IgD-negative memory B cell (primary cell): Measurements from ENCODE around the gene TCEAL3. TPM values are rescaled to one million over a fixed set of nuclear protein-coding genes. Genes with fewer than 3 reads are reported as not detected.
A peak's percentile ranks its signal among the peaks of the same experiment; 100 is the strongest.

Source experiments
- H3K27ac Mint-ChIP-seq, 3 donors: one replicate each; pipeline ENCODE4 v1.8.0; 2020 to 2022; ENCODE audit warnings: mild to moderate bottlenecking in 3 of 3, mixed read lengths in 3 of 3, moderate library complexity in 1 of 3
- H3K27me3 Mint-ChIP-seq: one replicate; pipeline ENCODE4 v1.8.0; 2021; ENCODE audit warnings: mixed read lengths
- H3K36me3 Mint-ChIP-seq: one replicate; pipeline ENCODE4 v1.8.0; 2020; ENCODE audit warnings: mild to moderate bottlenecking, mixed read lengths
- H3K4me1 Mint-ChIP-seq, 3 donors: one replicate each; pipeline ENCODE4 v1.8.0; 2020 to 2022; ENCODE audit warnings: mixed read lengths in 3 of 3, mild to moderate bottlenecking in 1 of 3
- H3K4me3 Mint-ChIP-seq, 4 donors: one replicate each; pipeline ENCODE4 v1.8.0; 2020 to 2022; ENCODE audit warnings: mild to moderate bottlenecking in 4 of 4, mixed read lengths in 4 of 4, moderate library complexity in 3 of 4
- H3K9me3 Mint-ChIP-seq, 3 donors: one replicate each; pipeline ENCODE4 v1.8.0; 2020 to 2021; ENCODE audit warnings: mixed read lengths in 3 of 3, mild to moderate bottlenecking in 1 of 3
- polyA plus RNA-seq: library from polyadenylated mRNA; unstranded; fragments of 300-500 nt; fragmentation: Illumina TruSeq; gene quantifications from one replicate; pipeline ENCODE4 v1.2.3, GENCODE V29; 2021

TCEAL3 gene
- polyA plus RNA-seq, 1 donor from 2014 or later, result 8.7 TPM

- Mint-ChIP-seq H3K9me3 (no peaks in the 10 kb centered on the region), H3K4me1 (peaks cover 0 to 4% (median 3%) of the 10 kb centered on the region in 3 donors), H3K36me3 (peaks cover 4% of the 10 kb centered on the region), H3K4me3 (peak overlapping the region; percentile 80 to 92 (median 88)), H3K27ac (peak overlapping the region; percentile 51 to 80 (median 73)), H3K27me3 (peaks cover 4% of the 10 kb centered on the region)
Observed at GRCh38 chrX:103608306-103608963, 672 bp downstream of the TCEAL3 start.

DNA sequence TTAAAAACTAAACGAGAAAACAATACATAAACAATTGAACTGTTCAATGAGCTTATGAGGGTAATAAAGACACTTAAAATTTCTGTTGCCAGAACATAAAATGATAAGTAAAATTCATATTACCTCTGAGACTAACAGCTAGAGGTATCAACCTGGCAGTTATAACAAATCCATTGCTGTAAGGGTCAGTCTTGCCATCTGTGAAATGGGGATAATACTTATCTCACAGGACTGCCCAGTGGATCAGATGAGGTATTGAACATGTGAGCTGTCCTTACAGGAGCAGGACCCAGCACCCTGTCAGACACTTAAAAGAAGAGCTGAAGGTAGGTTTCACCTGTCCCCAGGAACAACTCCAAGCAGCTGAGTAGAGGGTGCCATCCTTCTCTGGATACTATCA, 2.5 kb downstream of the TCEAL3 start:
- peaks cover 4% of the 10 kb centered on the region for H3K27me3 Mint-ChIP-seq

DNA sequence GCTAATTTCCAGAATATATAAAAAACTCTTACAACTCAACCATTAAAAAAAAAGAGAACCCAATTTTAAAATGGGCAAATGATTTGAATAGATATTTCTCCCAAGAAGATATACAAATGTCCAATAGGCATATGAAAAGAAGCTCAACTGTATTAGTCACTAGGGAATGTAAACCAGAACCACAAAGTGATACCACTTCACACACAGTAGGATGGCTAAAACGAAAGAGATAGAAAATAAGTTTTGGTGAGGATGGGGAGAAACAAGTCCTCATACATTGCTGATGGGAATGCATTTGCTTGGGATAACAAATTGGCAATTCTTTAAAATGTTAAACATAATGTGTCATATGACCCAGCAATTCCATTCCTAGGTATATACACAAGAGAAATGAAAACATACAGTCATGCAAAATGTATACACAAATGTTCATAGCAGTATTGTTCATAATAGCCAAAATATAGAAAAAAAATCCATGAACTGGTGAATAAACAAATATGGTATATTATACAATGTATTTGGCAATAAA, 5.7 kb downstream of the TCEAL3 start:
- Mint-ChIP-seq H3K4me3 (no peak overlapping the region), H3K4me1 (peaks cover 0 to 2% (median 0%) of the 10 kb centered on the region in 3 donors), H3K9me3 (no peaks in the 10 kb centered on the region), H3K27ac (no peak overlapping the region), H3K36me3 (no peaks in the 10 kb centered on the region), H3K27me3 (no peaks in the 10 kb centered on the region)

More for the DNA sequence above, 2.5 kb downstream of the TCEAL3 start:
- H3K36me3 Mint-ChIP-seq, result peaks cover 2% of the 10 kb centered on the region
- peaks cover 0 to 4% (median 3%) of the 10 kb centered on the region in 3 donors for H3K4me1 Mint-ChIP-seq
- no peaks in the 10 kb centered on the region for H3K9me3 Mint-ChIP-seq
- peak overlapping the region in 1 of 3 donors; percentile 70 for H3K27ac Mint-ChIP-seq
- peak overlapping the region in 1 of 4 donors; percentile 60 for H3K4me3 Mint-ChIP-seq

DNA sequence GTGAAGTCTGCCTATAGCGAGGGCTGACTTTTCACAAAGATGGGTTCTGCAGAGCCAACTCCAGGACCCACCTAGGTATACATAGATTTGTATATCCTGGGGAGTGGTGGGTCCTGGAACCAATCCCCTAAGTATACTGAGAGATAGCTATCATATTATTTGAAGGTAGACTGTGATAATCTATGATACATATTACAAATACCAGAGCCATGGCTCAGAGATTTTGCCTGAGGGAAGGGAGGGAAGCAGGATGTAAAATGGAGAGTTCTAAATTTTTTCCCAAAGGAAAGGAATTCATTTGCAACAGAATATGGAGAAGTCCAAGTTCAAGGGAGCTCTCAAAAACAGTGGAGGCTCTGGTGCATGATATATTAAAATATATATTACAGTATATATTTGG, 7.2 kb downstream of the TCEAL3 start:
- peaks cover 0 to 3% (median 0%) of the 10 kb centered on the region in 3 donors for H3K9me3 Mint-ChIP-seq
- no peaks in the 10 kb centered on the region for H3K27me3 Mint-ChIP-seq
- H3K27ac Mint-ChIP-seq, result no peak overlapping the region
- no peaks in the 10 kb centered on the region for H3K36me3 Mint-ChIP-seq
- no peak overlapping the region for H3K4me3 Mint-ChIP-seq
- H3K4me1 Mint-ChIP-seq, result no peaks in the 10 kb centered on the region

GRCh38 chrX:103615781-103616371, 8.1 kb downstream of the TCEAL3 start:
- peaks cover 0 to 3% (median 0%) of the 10 kb centered on the region in 3 donors for H3K9me3 Mint-ChIP-seq
- no peak overlapping the region for H3K4me3 Mint-ChIP-seq
- H3K4me1 Mint-ChIP-seq, result no peaks in the 10 kb centered on the region
- H3K27me3 Mint-ChIP-seq, result no peaks in the 10 kb centered on the region
- H3K27ac Mint-ChIP-seq, result no peak overlapping the region
- no peaks in the 10 kb centered on the region for H3K36me3 Mint-ChIP-seq

- Mint-ChIP-seq H3K4me3 (no peak overlapping the region), H3K36me3 (no peaks in the 10 kb centered on the region), H3K27ac (no peak overlapping the region), H3K27me3 (no peaks in the 10 kb centered on the region), H3K4me1 (no peaks in the 10 kb centered on the region), H3K9me3 (peaks cover 0 to 3% (median 0%) of the 10 kb centered on the region in 3 donors)
Observed at GRCh38 chrX:103616676-103617186, 9.0 kb downstream of the TCEAL3 start.

GRCh38 chrX:103624111-103624510, 16.3 kb downstream of the TCEAL3 start:
- Mint-ChIP-seq H3K9me3 (peaks cover 0 to 4% (median 0%) of the 10 kb centered on the region in 3 donors), H3K27ac (no peak overlapping the region), H3K4me3 (no peak overlapping the region), H3K36me3 (no peaks in the 10 kb centered on the region), H3K4me1 (peaks cover 5 to 9% (median 7%) of the 10 kb centered on the region in 3 donors), H3K27me3 (peaks cover 1% of the 10 kb centered on the region)

DNA sequence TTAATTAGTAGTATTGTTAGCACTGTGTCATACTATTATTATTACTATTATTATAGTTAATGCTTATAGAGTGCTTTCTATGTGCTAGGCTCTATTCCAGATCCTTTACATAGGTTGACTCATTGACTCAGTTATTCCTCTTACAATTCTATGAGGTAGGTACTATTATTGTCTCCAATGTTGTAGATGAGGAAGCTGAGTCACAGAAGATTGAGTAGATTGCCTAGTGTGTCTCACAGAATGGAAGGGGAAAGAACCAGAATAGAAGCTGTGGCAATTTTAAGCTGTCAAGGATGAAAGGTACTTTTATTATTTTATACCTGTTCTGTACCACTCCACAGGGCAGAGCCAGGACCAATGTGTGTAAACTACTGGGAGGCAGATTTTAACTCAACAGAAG, 19.1 kb downstream of the TCEAL3 start:
- no peaks in the 10 kb centered on the region for H3K36me3 Mint-ChIP-seq
- H3K4me3 Mint-ChIP-seq, result peak overlapping the region in 1 of 4 donors; percentile 58
- H3K4me1 Mint-ChIP-seq, result peaks cover 8 to 9% (median 9%) of the 10 kb centered on the region in 3 donors
- no peak overlapping the region for H3K27ac Mint-ChIP-seq
- H3K27me3 Mint-ChIP-seq, result peaks cover 1% of the 10 kb centered on the region
- H3K9me3 Mint-ChIP-seq, result peaks cover 0 to 4% (median 0%) of the 10 kb centered on the region in 3 donors

GRCh38 chrX:103628386-103629317, 20.9 kb downstream of the TCEAL3 start, which contains the start of gene TCEAL1:
TSS of gene TCEAL1 (plus strand) at chrX:103628975. CDS start at chrX:103629917, 942 bp downstream.
- H3K36me3 Mint-ChIP-seq, result no peaks in the 10 kb centered on the region
- H3K27ac Mint-ChIP-seq, result peak within 1 kb of the TSS; percentile 71 to 92 (median 90)
- H3K9me3 Mint-ChIP-seq, result peaks cover 0 to 4% (median 0%) of the 10 kb centered on the region in 3 donors
- peaks cover 8 to 9% (median 9%) of the 10 kb centered on the region in 3 donors for H3K4me1 Mint-ChIP-seq
- peak within 1 kb of the TSS; percentile 78 to 96 (median 92) for H3K4me3 Mint-ChIP-seq
- peaks cover 1% of the 10 kb centered on the region for H3K27me3 Mint-ChIP-seq

- peaks cover 8 to 9% (median 9%) of the 10 kb centered on the region in 3 donors for H3K4me1 Mint-ChIP-seq
- H3K9me3 Mint-ChIP-seq, result peaks cover 0 to 4% (median 0%) of the 10 kb centered on the region in 3 donors
- H3K27me3 Mint-ChIP-seq, result peaks cover 1% of the 10 kb centered on the region
- H3K36me3 Mint-ChIP-seq, result no peaks in the 10 kb centered on the region
- H3K27ac Mint-ChIP-seq, result peak overlapping the region; percentile 54 to 92 (median 71)
- H3K4me3 Mint-ChIP-seq, result peak overlapping the region; percentile 78 to 96 (median 92)
Observed at GRCh38 chrX:103629318-103630170, 21.8 kb downstream of the TCEAL3 start.

DNA sequence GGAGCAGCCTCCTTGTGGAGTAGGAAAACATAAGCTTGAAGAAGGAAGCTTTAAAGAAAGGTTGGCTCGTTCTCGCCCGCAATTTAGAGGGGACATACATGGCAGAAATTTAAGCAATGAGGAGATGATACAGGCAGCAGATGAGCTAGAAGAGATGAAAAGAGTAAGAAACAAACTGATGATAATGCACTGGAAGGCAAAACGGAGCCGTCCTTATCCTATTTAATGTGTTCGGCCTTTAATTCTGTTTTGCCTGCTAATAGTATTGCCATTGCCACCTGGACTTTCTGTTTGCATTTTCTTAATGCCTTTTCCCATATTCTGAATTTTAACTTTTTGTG, 22.4 kb downstream of the TCEAL3 start:
- peaks cover 1% of the 10 kb centered on the region for H3K27me3 Mint-ChIP-seq
- peaks cover 0 to 4% (median 0%) of the 10 kb centered on the region in 3 donors for H3K9me3 Mint-ChIP-seq
- peak overlapping the region in 2 of 3 donors; percentile 54 to 92 for H3K27ac Mint-ChIP-seq
- no peaks in the 10 kb centered on the region for H3K36me3 Mint-ChIP-seq
- peak overlapping the region in 3 of 4 donors; percentile 78 to 96 (median 91) for H3K4me3 Mint-ChIP-seq
- H3K4me1 Mint-ChIP-seq, result peaks cover 8 to 9% (median 9%) of the 10 kb centered on the region in 3 donors

DNA sequence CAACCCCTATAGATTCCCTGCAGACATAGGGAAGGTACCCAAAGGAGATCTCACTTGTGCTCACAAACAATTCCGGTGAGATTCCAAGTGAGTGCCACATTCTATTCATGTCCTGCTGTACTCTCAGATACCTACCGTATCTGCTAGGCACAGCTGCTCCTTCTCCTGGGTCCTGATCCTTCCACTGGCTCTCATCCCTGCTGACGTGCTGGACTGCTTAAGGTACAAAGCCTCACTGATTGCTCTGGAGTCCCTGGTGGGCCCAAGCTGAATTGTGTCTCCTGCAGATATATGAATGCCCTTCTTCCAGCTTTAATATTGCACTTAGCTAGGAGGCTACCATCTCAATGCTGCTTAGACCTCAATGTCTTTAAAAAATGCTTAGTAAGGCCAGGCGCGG, 23.4 kb downstream of the TCEAL3 start:
- Mint-ChIP-seq H3K27me3 (peaks cover 1% of the 10 kb centered on the region), H3K36me3 (no peaks in the 10 kb centered on the region), H3K27ac (no peak overlapping the region), H3K9me3 (peaks cover 0 to 4% (median 0%) of the 10 kb centered on the region in 3 donors), H3K4me3 (peak overlapping the region in 1 of 4 donors; percentile 47), H3K4me1 (peaks cover 5 to 9% (median 9%) of the 10 kb centered on the region in 3 donors)

GRCh38 chrX:103635436-103635835, 27.7 kb downstream of the TCEAL3 start:
- H3K36me3 Mint-ChIP-seq, result no peaks in the 10 kb centered on the region
- H3K27ac Mint-ChIP-seq, result no peak overlapping the region

More at GRCh38 chrX:103635436-103635835, 27.7 kb downstream of the TCEAL3 start:
- Mint-ChIP-seq H3K4me3 (no peak overlapping the region), H3K9me3 (no peaks in the 10 kb centered on the region), H3K4me1 (no peaks in the 10 kb centered on the region), H3K27me3 (peaks cover 1% of the 10 kb centered on the region)
